Measurements from ENCODE around the gene DEGS2.

Gene DEGS2

DNA sequence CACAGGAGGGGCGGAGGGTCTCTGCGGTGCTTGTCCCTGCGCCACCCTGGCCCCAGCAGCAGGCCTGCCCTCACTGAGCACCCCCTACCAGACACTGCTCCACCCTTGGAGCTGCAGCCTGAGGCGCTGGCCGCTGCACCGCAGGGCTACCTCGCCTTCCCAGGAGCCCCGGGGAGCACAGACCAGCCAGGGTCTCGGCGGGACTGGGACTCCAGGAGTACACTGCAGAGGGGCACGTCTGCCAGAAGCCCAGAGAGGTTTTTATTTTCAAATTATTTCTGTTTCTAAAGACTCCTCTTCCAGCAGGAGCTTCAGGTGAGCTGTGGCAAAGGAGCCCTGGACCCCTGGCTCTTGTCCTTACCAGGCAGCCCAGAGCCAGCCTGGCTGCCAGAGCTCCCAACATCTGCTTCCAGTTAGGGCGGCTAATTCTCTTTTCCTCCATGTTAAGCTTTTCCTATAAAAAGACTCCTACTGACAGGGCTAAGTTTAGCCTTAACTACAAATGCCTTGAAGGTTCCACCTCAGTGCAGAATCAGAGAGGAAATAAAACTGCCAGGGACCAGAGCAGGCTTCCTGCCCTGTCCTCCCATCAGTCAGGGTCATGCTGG, 26.4 kb downstream of the DEGS2 start:
- H3K4me3 ChIP-seq (ENCODE audit: low read depth, low read length), result no peak overlapping the region

DNA sequence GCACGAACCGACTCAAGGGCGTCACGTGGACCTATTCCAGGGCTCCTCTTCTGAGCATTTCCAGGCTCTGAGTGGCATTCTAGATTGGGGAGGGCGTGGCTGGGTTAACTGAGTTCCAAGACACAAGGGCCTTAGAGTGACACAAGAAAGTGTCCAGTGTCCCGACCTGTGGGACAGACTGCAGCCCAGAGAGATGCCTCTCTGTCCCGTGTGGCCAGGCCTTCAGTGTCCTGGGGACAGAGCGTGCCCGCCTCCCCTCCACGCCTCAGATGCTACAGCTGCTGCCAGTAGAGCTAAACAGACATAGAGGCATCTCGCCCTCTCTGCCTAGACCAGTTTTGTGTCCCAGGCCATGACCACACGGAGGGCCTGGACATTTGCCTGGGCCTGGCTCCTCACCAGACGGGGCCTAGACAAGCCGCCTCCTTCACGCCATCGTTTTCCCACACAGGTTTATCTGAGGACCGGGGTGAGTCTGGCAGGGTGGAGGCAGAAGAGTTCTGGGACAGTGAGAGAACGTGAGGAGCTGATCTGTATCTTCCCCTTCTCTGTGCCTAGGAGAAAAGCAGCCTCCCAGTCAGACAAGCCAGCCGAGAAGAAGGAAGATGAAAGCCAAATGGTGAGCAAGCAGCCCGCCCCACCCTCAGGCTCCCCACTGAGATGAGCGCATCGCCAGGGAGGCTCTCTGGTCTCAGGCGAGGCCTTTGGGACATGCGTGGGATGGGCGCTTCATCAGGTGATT, 27.1 kb downstream of the DEGS2 start:
- H3K4me3 ChIP-seq (ENCODE audit: low read depth, low read length), result no peak overlapping the region
- TF ChIP-seq, protein P1, sequence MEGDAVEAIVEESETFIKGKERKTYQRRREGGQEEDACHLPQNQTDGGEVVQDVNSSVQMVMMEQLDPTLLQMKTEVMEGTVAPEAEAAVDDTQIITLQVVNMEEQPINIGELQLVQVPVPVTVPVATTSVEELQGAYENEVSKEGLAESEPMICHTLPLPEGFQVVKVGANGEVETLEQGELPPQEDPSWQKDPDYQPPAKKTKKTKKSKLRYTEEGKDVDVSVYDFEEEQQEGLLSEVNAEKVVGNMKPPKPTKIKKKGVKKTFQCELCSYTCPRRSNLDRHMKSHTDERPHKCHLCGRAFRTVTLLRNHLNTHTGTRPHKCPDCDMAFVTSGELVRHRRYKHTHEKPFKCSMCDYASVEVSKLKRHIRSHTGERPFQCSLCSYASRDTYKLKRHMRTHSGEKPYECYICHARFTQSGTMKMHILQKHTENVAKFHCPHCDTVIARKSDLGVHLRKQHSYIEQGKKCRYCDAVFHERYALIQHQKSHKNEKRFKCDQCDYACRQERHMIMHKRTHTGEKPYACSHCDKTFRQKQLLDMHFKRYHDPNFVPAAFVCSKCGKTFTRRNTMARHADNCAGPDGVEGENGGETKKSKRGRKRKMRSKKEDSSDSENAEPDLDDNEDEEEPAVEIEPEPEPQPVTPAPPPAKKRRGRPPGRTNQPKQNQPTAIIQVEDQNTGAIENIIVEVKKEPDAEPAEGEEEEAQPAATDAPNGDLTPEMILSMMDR (IDR thresholded peaks at IDR 0.05; ENCODE audit: low read depth, low read length), result no peak
- no peak for TF ChIP-seq POLR2A (IDR thresholded peaks at IDR 0.05; ENCODE audit: extremely low read depth, insufficient read length)
- TF ChIP-seq, protein P2, sequence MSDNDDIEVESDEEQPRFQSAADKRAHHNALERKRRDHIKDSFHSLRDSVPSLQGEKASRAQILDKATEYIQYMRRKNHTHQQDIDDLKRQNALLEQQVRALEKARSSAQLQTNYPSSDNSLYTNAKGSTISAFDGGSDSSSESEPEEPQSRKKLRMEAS (IDR thresholded peaks at IDR 0.05; ENCODE audit: low read depth, low read length), result no peak
- no peak for TF ChIP-seq MYC (IDR thresholded peaks at IDR 0.05; ENCODE audit: low read depth, low read length)
- DNase-seq (ENCODE audit: low read depth), result no peak

More for the DNA sequence above, 26.4 kb downstream of the DEGS2 start:
- TF ChIP-seq, protein P2 (IDR thresholded peaks at IDR 0.05; ENCODE audit: low read depth, low read length), result no peak
- TF ChIP-seq, protein P1 (IDR thresholded peaks at IDR 0.05; ENCODE audit: low read depth, low read length), result no peak
- no peak for TF ChIP-seq MYC (IDR thresholded peaks at IDR 0.05; ENCODE audit: low read depth, low read length)
- TF ChIP-seq POLR2A (IDR thresholded peaks at IDR 0.05; ENCODE audit: extremely low read depth, insufficient read length), result no peak
- DNase-seq (ENCODE audit: low read depth), result no peak

DNA sequence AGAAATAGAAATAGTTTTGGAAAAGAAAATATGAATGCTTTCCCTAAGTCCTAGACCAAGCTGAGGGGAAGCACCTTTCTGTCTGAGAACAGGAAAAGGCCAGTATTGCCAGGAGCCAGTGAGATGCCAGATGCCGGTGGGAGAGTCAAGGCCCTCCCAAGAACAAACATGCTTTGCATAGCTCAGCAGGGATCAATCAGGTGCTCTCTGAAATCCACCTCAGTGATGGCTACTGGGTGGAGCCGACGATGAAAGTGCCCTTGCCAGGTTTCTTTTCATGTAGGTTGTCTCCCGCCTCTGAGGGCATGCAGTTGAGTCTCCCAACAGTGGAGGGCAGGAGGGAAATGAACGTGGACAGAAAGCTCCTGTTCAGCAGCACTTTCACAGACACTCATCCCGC, 28.3 kb downstream of the DEGS2 start:
- H3K4me3 ChIP-seq (ENCODE audit: low read depth, low read length), result no peak overlapping the region
- TF ChIP-seq, protein P2 (IDR thresholded peaks at IDR 0.05; ENCODE audit: low read depth, low read length), result no peak
- no peak for TF ChIP-seq POLR2A (IDR thresholded peaks at IDR 0.05; ENCODE audit: extremely low read depth, insufficient read length)
- TF ChIP-seq MYC (IDR thresholded peaks at IDR 0.05; ENCODE audit: low read depth, low read length), result no peak
- TF ChIP-seq, protein P1 (IDR thresholded peaks at IDR 0.05; ENCODE audit: low read depth, low read length), result no peak
- DNase-seq (ENCODE audit: low read depth), result no peak

DNA sequence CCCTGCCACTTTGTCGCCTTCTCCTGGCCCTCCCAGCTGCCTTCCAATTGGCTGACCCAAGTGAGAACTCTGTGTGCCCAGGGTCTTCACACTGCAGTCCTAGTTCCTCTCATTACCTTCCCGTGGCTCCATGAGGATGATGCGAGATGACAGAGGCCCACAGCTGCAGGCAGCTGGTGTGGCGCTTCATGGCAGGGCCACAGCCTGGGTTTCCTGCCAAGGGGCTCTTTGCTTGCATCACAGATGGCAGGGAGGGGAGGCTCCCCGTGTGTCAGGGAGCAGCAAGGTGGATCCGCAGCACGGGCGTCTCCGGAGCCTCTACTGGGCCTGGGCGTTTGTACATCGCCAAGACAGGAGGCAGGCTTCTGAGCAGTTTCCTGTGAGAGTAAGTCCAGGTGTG, 28.9 kb downstream of the DEGS2 start:
- TF ChIP-seq, protein P2 (IDR thresholded peaks at IDR 0.05; ENCODE audit: low read depth, low read length), result no peak
- TF ChIP-seq MYC (IDR thresholded peaks at IDR 0.05; ENCODE audit: low read depth, low read length) (no peak), POLR2A (IDR thresholded peaks at IDR 0.05; ENCODE audit: extremely low read depth, insufficient read length) (no peak)
- TF ChIP-seq, protein P1 (IDR thresholded peaks at IDR 0.05; ENCODE audit: low read depth, low read length), result no peak
- DNase-seq (ENCODE audit: low read depth), result no peak
- no peak overlapping the region for H3K4me3 ChIP-seq (ENCODE audit: low read depth, low read length)

DNA sequence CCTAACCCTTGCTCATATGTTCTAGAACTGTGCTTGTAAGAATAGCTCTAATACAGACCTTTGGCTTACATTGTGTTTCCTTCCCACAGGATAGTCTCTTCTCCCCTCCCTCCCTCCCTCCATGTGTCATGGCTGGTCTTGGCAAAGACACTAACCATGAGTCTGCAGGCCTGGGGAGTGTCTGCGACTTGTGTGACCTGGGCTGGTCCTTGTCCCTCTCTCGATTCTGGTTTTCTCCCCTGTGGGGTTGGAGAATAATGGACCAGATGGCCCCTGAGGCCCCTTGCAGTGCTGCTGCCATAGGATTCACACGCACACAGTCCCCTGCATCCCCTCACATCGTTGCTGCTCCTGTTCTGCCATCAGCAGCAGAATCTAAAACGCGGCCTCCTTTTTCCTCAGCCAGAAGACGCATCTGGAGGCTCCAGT, 30.3 kb downstream of the DEGS2 start:
- no peak overlapping the region for H3K4me3 ChIP-seq (ENCODE audit: low read depth, low read length)
- no peak for TF ChIP-seq MYC (IDR thresholded peaks at IDR 0.05; ENCODE audit: low read depth, low read length)
- no peak for TF ChIP-seq POLR2A (IDR thresholded peaks at IDR 0.05; ENCODE audit: extremely low read depth, insufficient read length)
- TF ChIP-seq, protein P2 (IDR thresholded peaks at IDR 0.05; ENCODE audit: low read depth, low read length), result no peak
- TF ChIP-seq, protein P1 (IDR thresholded peaks at IDR 0.05; ENCODE audit: low read depth, low read length), result no peak
- DNase-seq (ENCODE audit: low read depth), result no peak
